Stimulated activated CD8-positive, alpha-beta memory T cell treated with anti-CD3 and anti-CD28 coated beads, Interleukin-12 subunit alpha, Interleukin-12 subunit beta, amount 100 ng/mL, for 1 hour (primary cell): ENCODE measurements around the gene GPATCH2.

Experiments used
- DNase-seq: peaks from one replicate; pipeline ENCODE4 v3.0.0-alpha.2; 2020; ENCODE audit warnings: low read depth

GPATCH2 gene

DNA sequence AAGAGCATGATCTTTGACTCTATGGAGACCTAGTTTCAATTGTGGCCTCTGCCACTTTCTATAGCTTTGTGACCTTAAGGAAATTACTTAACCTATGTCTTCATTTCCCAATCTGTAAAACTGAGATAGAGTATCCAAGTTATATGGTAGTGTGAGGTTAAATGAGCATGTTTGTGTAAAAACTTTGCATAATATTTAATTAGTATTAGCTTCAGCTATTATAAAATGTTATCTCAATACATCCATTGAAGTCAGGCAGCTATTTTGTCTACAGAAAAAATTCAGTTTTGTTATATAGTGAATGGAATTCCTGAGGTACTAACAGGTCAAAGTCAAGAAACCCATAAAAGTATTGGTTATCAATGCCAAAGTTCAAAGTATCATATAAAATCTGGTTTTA is 53.6 kb downstream of the GPATCH2 start:
- no peak for DNase-seq

DNA sequence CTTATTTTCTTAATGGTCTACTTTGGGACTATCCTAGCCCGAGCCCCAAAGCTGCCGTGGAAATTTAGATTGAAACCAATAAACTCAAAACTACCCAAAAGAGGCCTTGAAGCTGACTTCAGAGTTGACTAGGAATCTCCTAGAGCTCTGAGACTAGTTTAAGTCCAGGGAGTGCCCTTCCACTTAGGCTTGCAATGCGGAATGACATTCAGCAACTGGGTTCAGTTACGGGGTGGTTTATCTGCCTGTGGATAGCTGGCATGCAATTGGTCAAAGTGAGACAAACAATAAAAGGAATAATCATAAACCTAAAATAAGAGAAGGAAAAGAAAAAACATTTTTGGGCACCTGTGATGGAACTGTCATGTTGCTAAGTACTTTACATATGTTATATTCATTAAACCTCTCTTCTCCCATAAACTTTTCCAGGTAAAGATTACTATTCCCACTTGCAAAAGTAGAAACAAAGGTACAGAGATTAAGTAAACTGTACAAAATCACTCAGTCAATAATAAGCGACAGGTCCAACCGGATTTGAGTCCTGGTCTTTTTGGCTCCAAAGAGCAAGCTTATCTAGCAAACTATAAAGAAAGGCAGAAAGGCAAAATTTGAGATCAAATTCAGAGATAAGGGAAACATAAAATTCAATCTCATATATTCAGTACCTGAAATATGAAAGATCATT is 56.5 kb downstream of the GPATCH2 start:
- DNase-seq, result no peak

DNA sequence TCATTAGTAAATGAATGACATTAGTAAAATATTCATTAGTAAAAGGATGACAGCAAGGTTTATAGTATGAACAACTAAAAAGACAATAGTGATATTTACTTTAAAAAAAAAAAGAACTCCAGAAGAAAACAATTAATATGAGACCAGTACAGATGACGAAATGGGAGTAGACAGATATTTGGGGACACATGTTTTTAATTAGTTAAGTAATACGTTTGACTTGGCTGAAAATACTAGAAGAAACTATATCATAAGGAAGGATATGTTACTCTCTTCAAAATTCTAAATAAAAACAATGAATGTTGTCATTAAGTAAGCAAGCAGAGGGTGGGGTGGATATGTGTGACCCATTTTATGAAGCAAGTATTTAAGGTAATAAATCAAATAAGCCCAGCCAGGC is 61.9 kb downstream of the GPATCH2 start:
- DNase-seq, result no peak

DNA sequence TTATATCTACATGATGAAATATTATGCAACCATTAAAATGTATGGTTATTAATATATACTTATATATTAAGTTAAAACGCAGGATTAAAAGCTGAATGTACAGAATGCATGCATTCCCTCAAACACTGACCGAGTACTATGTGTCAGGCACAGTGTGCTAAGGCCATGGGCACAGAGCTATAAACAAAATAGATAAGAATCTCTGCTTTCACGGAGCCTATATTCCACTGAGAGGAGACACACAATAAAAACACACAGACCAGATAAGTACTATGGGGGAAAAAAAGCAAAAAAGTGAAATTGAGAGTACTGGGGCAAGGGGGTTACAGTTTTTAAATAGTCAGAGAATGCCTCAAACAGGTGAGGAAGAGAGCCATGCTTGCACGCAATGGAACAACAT is 62.7 kb downstream of the GPATCH2 start:
- no peak for DNase-seq

DNA sequence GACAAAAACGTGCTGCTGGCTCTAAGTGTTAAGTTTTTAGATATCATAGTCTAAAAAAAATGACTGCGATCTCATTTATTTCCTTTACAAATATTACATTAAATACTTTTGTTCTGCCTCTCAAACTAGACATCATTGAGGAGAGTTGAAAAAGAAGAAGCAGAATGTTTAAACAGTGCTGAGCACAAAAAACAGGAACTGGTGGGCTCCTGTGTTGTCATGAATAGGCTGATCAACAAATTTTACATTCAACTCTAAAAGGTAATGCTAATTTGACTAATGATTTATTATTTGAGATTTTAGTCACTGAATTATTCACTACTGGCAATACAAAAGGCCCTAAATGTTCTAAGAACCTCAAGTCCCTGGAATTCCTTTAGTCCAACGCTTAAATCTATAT is 66.1 kb downstream of the GPATCH2 start:
- DNase-seq, result no peak

DNA sequence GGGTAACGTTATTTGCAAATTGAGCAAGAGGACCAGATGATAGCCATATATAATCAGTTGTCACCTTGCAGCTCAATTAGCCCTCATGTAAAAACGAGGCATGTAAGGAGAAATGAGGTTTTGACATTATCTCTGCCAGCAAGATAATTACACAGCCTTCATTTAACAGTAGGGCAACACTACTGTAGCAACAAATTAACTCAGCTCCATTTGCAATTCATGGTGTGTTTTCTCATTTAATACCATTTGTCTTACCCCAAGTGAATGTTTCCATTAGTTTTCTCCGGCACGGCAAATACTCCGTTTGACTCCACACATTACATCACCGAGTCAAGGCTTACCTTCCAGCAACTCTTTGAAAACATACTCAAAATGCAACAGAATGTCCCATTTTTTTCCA is 66.7 kb downstream of the GPATCH2 start:
- no peak for DNase-seq

DNA sequence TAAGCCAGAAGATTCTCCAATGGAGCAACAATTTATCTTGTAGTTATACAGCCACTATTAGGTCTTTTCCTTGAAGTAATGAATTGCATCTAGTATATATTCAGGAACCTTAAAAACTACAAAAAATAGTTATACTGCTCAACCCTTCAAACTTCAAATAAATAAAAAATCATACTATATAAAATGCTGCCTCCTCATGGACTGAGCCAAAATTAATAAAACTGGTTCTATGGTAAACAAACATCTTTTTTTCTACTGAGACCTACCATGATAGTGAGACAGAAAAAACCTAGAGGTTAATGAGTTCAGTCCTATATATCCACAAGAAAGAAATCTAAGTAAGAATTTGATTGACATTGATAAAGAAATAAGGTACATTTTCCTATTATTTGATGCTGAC is 67.7 kb downstream of the GPATCH2 start:
- no peak for DNase-seq

DNA sequence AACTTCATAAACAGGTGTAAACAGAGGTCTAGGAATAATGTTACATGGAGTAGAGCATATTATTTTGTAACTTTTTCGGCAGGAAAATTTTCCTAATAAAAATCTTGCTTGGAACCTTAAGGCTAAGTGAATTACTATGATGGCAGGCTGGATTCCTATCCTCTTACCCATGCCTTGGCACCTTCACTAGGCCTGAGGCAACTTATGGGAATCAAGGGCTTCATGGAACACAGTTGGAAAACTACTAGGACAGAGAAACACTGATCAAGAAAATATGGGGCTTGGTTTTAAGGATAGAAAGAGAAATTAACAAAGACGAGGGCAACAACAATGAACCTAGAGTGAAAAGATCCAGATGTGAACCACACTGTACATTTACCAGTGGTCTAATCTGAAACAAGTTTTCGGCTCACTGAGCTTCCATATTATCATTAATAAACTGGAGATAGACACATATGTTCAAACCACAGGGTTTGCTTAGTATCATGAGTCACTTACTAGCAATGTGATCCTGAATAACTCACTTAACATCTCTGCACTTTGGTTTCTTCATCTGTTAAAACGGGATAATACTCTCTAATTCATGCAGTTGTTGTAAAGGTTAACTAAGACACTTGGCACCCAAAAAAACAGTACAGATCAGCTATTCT is 68.5 kb downstream of the GPATCH2 start:
- DNase-seq, result no peak

DNA sequence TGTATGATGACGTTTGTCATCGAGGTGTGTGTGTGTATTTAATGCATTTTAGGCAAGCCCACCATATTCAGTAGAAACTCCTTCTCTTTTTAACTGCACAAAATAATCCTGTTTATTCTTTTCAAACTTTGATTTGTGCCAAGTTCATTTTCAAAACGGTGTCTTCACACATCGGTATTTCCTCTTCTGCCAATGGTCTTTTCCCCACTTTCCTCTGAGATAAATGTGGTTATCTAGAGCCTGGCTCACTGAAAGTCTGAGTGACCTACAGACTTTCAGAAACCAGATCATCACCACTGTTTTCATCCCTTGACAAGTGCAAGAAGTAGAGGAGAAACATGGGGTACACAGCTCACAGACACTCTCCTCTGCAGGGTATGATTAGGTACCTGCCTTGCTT is 69.4 kb downstream of the GPATCH2 start:
- DNase-seq, result no peak

DNA sequence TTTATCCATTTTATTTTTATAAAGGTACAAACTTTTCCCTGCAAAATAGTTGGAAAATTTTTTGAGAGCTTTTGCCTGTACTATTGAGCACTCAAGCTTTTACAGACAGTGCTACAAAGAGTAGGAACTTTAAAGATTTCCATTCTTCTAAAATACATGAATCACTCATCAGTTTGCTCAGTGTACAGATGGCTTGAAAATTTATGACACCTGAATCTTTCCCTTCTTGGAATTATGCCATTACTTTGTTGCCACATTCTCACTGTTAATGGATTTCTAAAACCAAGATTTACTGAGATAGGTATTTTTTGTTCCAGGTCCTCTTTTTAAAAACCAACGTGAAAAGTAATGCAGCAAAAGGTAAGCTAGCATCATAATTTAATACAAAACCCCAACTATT is 76.0 kb downstream of the GPATCH2 start:
- no peak for DNase-seq

DNA sequence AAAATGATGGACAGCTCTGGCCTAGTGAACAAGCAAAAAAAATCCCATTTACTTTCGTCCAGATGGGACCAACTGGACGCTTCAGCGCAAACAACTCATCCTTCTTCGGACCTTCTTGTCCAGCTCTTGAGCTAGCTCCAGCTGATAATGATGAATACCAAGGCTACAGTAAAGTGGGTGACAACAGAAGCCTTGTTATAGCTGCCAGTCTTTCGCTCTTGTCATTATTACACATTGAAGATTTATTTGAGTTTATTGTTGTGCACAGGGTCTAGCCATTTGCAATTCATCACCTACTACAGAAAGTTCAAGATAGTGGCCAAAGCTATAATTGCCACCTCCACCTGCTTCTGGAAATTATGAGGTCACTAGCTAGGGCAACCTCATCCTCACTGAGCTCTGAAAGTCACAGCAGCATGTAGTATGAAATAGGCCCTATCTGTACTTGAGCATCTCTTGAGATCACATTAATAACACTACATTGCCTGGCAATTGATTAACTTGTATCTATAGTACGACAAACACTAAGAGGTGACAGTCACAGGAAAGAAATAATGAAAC is 76.9 kb downstream of the GPATCH2 start:
- DNase-seq, result no peak

DNA sequence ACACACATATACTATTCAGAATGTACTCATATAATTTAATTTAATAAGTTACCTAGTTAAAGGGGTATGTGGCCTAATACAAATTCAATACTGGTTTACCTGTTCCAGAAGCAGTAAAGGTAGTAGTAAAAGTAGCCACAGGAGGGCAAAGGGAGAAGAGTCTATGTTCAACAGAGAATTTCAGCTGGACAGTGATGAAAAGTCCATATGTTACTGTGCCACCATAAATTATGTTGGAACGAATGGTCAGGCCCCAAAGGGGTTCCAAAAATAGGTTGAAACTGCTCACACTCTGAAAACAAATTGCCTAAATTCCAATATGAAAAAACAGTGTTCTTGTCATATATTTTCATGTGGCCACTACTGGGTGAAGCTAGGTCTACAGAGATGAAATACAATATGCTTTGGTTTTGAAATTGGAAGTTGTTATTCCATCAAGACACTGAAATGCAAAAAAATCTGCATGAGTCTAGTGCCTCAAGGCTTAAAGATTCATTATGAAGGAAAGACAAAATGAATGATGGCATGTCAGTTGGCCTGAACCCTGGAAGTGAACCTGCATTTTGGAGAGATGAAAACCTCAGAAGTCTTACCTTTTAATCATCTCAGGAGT is 78.4 kb downstream of the GPATCH2 start:
- no peak for DNase-seq

DNA sequence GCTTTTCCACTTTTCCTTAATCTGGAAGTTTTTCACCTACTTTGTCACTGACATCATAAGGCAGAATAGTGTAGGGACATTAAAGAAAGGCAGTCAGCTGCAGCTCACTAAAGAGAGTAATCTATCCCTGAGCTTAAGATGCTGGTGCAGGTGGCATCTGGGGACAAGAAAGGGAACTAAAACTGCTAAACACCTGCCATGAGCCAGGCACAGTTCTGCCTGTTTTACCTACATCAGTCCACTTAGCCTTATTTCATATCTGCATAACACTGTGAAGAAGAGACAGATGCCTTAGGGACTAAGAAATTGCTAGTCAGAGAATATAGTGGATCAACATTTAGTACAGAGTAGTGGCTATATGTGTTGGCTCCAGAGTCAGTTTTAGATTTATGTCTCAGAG is 88.1 kb downstream of the GPATCH2 start:
- DNase-seq, result no peak

DNA sequence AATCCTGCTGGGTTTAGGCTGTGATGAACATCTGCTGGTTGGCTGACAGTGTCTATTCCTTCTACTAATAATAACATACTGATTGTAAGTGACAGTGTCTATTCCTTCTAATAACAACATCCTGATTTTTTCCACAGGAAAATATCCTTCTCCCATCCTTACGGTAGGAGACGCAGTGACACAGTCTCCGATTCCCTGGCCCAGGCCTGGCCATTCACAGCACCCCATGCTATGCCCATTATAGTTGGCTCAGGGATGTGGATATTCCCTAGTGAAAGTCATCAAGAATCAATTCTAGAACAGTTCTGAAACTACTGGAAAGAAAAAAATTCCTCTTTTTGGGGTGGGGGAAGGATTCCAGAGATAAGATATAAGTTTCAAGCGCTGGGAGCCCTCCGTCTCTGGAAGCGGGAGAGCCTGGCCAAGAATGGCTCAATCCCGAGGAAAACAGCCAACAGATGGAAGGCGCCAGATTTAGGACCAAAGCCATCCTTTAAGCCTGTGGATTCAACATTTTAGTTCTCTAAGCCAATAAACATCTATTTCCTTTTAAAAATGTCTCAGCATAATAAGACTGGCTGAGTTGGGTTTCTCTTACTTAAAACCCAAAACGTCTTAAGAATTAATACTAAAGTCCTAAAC is 88.6 kb downstream of the GPATCH2 start:
- no peak for DNase-seq

DNA sequence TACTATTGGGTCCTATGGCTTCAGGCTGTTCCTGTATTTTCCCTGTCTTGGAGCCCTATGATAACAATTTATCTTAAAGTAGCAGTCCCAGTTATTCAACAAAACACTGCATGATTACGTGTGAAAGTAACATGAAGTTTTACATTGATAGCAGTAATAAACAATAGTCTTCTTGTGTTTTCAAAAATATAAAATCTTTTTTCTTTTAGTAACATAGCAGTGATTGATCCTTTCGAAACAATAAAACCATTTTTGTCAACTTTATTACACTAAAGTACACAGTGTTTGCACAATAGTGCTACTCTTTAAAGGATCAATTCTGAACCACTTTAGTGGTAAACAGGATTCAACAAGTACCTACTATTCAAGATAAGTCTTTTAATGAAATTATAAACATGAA is 90.6 kb downstream of the GPATCH2 start:
- no peak for DNase-seq

DNA sequence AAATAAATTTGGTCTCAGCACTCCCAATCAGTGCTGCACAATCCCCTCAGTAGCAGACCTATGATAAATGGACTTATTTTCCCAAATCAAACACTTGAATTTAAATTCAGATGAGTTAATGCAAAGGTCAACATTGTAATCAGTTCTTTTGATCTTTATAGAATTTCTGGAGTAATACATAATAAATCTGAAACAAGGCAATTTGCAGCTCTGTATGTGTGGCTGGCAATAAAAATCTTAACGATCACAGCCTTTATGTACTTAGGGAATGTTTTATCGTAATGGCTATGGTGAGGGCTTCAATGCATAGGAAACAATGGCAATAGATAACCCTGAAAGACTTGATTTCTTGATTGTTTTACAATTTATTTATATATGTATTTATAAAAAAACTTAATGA is 91.4 kb downstream of the GPATCH2 start:
- no peak for DNase-seq

DNA sequence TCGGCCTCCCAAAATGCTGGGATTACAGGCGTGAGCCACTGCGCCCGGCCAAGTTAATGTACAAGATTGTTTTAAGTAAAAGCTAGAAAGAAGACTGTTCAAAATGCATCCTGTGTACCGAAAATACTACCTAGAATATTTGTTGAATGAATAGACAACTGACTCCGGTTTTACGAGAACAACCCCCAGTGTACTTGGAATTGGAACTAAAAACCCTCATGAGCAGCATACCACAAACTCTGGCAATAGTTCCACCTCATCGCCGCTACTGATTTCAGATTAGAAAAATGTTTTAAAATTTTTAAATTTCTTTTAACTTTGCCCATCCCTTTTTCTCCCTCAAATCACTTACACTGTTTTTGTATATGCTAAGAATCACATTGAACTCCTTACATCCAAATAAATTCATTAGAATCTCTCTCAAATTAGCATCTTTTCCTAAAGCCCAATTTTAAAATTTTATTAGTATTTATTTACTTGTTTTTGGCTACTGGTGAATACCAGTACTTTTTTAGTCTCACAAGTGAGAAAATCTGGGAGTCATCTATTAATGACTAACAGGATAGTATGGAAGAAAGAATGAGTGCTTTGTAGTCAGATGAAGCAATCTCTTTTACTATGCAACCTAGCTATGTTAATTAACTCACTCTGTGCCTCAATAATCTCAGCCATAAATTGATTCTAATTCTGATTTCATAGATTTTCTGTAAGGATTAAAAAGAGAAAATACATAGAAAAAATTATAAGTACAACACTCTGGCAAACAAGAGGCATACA is 95.1 kb downstream of the GPATCH2 start:
- DNase-seq, result no peak

DNA sequence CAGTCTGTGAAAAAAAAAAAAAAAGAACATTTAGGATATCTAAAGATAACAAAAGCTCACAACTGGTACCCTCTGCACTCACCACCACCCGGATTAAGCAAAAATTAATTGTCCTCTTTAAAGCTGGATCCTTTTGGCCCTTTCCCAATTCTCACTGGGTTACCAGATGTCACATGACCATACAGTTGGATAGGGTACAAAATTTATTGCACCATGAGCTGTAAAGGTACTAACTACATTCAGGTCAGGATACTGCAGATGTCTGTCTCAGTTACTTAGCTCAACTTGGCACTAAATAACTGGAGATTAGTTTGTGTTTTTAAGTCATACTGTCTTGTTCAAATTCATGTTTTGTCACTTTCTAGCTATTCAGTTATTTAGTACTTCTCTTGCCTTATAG is 96.3 kb downstream of the GPATCH2 start:
- DNase-seq, result no peak

DNA sequence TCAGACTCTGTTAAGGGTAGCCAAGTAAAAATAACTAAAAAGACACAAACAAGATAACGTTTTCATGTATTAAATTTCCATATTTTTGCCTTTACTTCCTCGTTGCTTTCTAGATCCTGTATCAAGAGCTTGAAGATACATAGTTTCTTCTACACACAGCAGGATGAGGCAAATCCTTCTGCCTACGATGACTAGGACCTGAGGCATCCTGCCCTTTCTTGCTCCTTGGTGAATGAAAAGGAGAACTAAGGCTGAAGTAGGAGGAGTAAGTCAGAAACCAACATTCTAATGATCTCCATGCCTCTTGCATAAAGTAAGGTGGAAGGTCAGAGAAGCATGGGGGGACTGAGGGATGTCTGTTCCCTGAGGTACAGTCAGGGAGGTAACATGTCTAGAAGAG is 102.6 kb downstream of the GPATCH2 start:
- DNase-seq, result no peak

DNA sequence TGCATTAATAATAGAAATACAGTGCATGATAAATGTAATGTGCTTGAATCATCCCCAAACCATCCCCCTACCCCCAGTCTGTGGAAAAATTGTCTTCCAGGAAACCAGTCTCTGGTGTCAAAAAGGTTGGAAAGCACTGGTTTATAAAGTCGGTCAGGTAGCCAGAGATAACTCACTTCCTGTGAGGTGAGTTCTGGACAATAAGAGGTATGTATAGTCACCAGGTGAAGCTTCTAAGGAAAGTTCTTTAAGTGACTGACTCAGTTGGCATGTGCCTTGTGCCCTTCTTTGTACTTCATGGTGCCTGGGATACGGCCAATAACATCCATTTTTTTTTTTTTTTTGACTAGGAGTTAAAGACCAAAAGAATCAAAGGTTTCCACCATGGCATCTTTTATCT is 103.7 kb downstream of the GPATCH2 start:
- no peak for DNase-seq

DNA sequence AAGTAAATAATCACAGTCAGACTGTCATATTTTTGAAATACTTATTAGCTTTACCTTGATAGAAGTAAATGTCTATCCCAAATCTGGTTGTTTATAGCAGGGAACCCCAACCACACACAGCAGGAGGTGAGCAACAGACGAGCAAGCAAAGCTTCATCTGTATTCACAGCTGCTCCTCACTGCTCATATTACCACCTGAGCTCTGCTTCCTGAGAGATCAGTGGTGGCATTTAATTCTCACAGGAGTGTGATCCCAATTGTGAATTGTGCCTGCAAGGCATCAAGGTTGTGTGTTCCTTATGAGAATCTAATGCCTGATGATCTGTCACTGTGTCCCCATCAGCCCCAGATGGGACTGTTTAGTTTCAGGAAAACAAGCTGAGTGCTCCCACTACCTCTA is 104.3 kb downstream of the GPATCH2 start:
- DNase-seq, result no peak
